Colonic mucosa (tissue), 4 donors: Measurements from ENCODE around the gene LAMC3. TPM values are rescaled to one million over a fixed set of nuclear protein-coding genes. Genes with fewer than 3 reads are reported as not detected.

ENCODE experiments used
- DNase-seq: peaks from one replicate; pipeline ENCODE4 v3.0.0-alpha.2; 2020
- H3K27ac ChIP-seq: fragments of 200-600 bp; one replicate; pipeline ENCODE4 v1.8.0; 2021
- H3K27me3 ChIP-seq: fragments of 200-600 bp; one replicate; pipeline ENCODE4 v1.8.0; 2021
- H3K36me3 ChIP-seq: fragments of 200-600 bp; one replicate; pipeline ENCODE4 v1.8.0; 2021
- H3K4me1 ChIP-seq: fragments of 200-600 bp; one replicate; pipeline ENCODE4 v1.8.0; 2021; ENCODE audit warnings: mild to moderate bottlenecking
- H3K4me3 ChIP-seq: fragments of 200-600 bp; one replicate; pipeline ENCODE4 v1.8.0; 2021
- H3K9ac ChIP-seq, 2 donors: one replicate each; pipeline ENCODE4 v1.7.0; 2013; ENCODE audit warnings: control low read depth in 2 of 2, low read depth in 2 of 2, low read length in 2 of 2
- H3K9me3 ChIP-seq: fragments of 200-600 bp; one replicate; pipeline ENCODE4 v1.8.0; 2021
- CTCF ChIP-seq: fragments of 200-600 bp; IDR thresholded peaks from one replicate; pipeline ENCODE4 v1.8.0; 2022; ENCODE audit warnings: antibody characterized with exemption, mild to moderate bottlenecking
- intact Hi-C: fragments of 100-400 bp; cut with DNase I; formaldehyde crosslinking; loops from one replicate; pipeline ENCODE4 v1.14.1; 2022
- total RNA-seq, 2 donors: library from RNA; stranded (reverse); fragmentation: NEBNext Ultra II Directional in 1 of 2; extraction: Animal tissue kit (Norgen Biotek cat#: 25700) in 1 of 2; gene quantifications; one replicate each; pipeline ENCODE4 v1.2.1, GENCODE V29; 2021
- donor health status: healthy.
- donor health status: DM: no; HTN: no; CAD: no.
- donor health status: DM: no; HTN: no; CAD: no.

The LAMC3 gene
- total RNA-seq, 2 donors from 2014 or later, result 0.67 to 1.9 TPM

- H3K4me1 ChIP-seq, result no peaks in the 10 kb centered on the region
- TF ChIP-seq CTCF, result no peak
- no peaks in the 10 kb centered on the region for H3K9me3 ChIP-seq
- H3K4me3 ChIP-seq, result no peak overlapping the region
- no peak overlapping the region for H3K9ac ChIP-seq
- DNase-seq, result no peak
- intact Hi-C loops, result no loop called here
- H3K27me3 ChIP-seq, result peaks cover 5% of the 10 kb centered on the region
- H3K36me3 ChIP-seq, result no peaks in the 10 kb centered on the region
- H3K27ac ChIP-seq, result no peak overlapping the region
Observed at GRCh38 chr9:130986356-130986965, 22.5 kb upstream of the LAMC3 start.

GRCh38 chr9:130987054-130987453, 21.9 kb upstream of the LAMC3 start:
- intact Hi-C loops, result no loop called here
- H3K9me3 ChIP-seq, result no peaks in the 10 kb centered on the region
- no peak overlapping the region for H3K4me3 ChIP-seq
- no peak for TF ChIP-seq CTCF
- H3K36me3 ChIP-seq, result no peaks in the 10 kb centered on the region
- H3K4me1 ChIP-seq, result no peaks in the 10 kb centered on the region
- H3K27ac ChIP-seq, result no peak overlapping the region
- peaks cover 5% of the 10 kb centered on the region for H3K27me3 ChIP-seq
- no peak for DNase-seq
- no peak overlapping the region for H3K9ac ChIP-seq

GRCh38 chr9:130987738-130988399, 21.1 kb upstream of the LAMC3 start:
- intact Hi-C loops, result no loop called here
- Histone ChIP-seq H3K27ac (no peak overlapping the region), H3K27me3 (peaks cover 5% of the 10 kb centered on the region), H3K9ac (no peak overlapping the region), H3K4me3 (no peak overlapping the region), H3K36me3 (no peaks in the 10 kb centered on the region), H3K9me3 (no peaks in the 10 kb centered on the region), H3K4me1 (no peaks in the 10 kb centered on the region)
- no peak for DNase-seq
- TF ChIP-seq CTCF, result no peak

- no peak for DNase-seq
- TF ChIP-seq CTCF, result no peak
- intact Hi-C loops, result no loop called here
Observed at GRCh38 chr9:130988400-130988747, 20.6 kb upstream of the LAMC3 start.

GRCh38 chr9:130988905-130989304, 20.1 kb upstream of the LAMC3 start:
- no peak for DNase-seq

More at GRCh38 chr9:130988400-130988747, 20.6 kb upstream of the LAMC3 start:
- peaks cover 5% of the 10 kb centered on the region for H3K27me3 ChIP-seq
- no peak overlapping the region for H3K27ac ChIP-seq
- H3K4me1 ChIP-seq, result no peaks in the 10 kb centered on the region
- no peaks in the 10 kb centered on the region for H3K36me3 ChIP-seq
- H3K9ac ChIP-seq, result no peak overlapping the region
- H3K4me3 ChIP-seq, result no peak overlapping the region
- H3K9me3 ChIP-seq, result no peaks in the 10 kb centered on the region

More at GRCh38 chr9:130988905-130989304, 20.1 kb upstream of the LAMC3 start:
- intact Hi-C loops, result no loop called here
- Histone ChIP-seq H3K4me3 (no peak overlapping the region), H3K9ac (no peak overlapping the region), H3K27ac (no peak overlapping the region), H3K27me3 (peaks cover 5% of the 10 kb centered on the region), H3K9me3 (no peaks in the 10 kb centered on the region), H3K36me3 (no peaks in the 10 kb centered on the region), H3K4me1 (no peaks in the 10 kb centered on the region)
- TF ChIP-seq CTCF, result no peak
